H9 (cell line): ENCODE results near the gene ANKRD13A. TPM values are rescaled to one million over a fixed set of nuclear protein-coding genes. Genes with fewer than 3 reads are reported as not detected.

ENCODE experiments used
- DNase-seq: peaks from one replicate; pipeline ENCODE4 v3.0.0-alpha.2; 2017
- H2AFZ ChIP-seq: one replicate; pipeline ENCODE4 v1.6.1; 2013; ENCODE audit warnings: mild to moderate bottlenecking, low read length, control low read depth, moderate library complexity
- H2AK5ac ChIP-seq: 2 replicates; pipeline ENCODE4 v1.6.1; 2013; ENCODE audit warnings: low read length, control low read depth, mixed read lengths; ENCODE audit not compliant: insufficient read length
- H2BK120ac ChIP-seq: one replicate; pipeline ENCODE4 v1.6.1; 2013; ENCODE audit warnings: low read depth, mild to moderate bottlenecking, low read length, control low read depth, inconsistent platforms; ENCODE audit not compliant: poor library complexity, severe bottlenecking
- H2BK12ac ChIP-seq: 2 replicates; pipeline ENCODE4 v1.6.1; 2013; ENCODE audit warnings: low read length, control low read depth, mixed read lengths, low read depth; ENCODE audit not compliant: insufficient read length
- H2BK15ac ChIP-seq: 2 replicates; pipeline ENCODE4 v1.6.1; 2013; ENCODE audit warnings: low read depth, low read length, control low read depth
- H2BK20ac ChIP-seq: one replicate; pipeline ENCODE4 v1.6.1; 2013; ENCODE audit warnings: low read depth, mild to moderate bottlenecking, low read length, control low read depth, inconsistent platforms; ENCODE audit not compliant: poor library complexity, severe bottlenecking
- H2BK5ac ChIP-seq: 2 replicates; pipeline ENCODE4 v1.6.1; 2013; ENCODE audit warnings: low read length, control low read depth, mixed read lengths; ENCODE audit not compliant: insufficient read length
- H3K14ac ChIP-seq: 2 replicates; pipeline ENCODE4 v1.6.1; 2013; ENCODE audit warnings: low read length, control low read depth; ENCODE audit not compliant: insufficient read depth
- H3K18ac ChIP-seq: 2 replicates; pipeline ENCODE4 v1.6.1; 2013; ENCODE audit warnings: low read depth, mild to moderate bottlenecking, mixed read lengths, low read length, control low read depth; ENCODE audit not compliant: insufficient read length
- H3K23ac ChIP-seq: 2 replicates; pipeline ENCODE4 v1.6.1; 2013; ENCODE audit warnings: low read length, control low read depth, mixed read lengths, low read depth; ENCODE audit not compliant: insufficient read length
- H3K23me2 ChIP-seq: 2 replicates; pipeline ENCODE4 v1.6.1; 2013; ENCODE audit warnings: low read depth, mild to moderate bottlenecking, mixed read lengths, low read length, control low read depth; ENCODE audit not compliant: insufficient read length, poor library complexity, severe bottlenecking
- H3K27ac ChIP-seq: 2 replicates; pipeline ENCODE4 v1.5.1; 2013; ENCODE audit warnings: low read length, control low read depth, mixed read lengths, low read depth; ENCODE audit not compliant: insufficient read length
- H3K27me3 ChIP-seq: 2 replicates; pipeline ENCODE4 v1.6.1; 2013; ENCODE audit warnings: low read length, control low read depth, inconsistent platforms; ENCODE audit not compliant: insufficient read depth
- H3K4ac ChIP-seq: 2 replicates; pipeline ENCODE4 v1.6.1; 2013; ENCODE audit warnings: low read depth, mild to moderate bottlenecking, control low read depth, inconsistent platforms, low read length, moderate library complexity
- H3K4me1 ChIP-seq: 2 replicates; pipeline ENCODE4 v1.6.1; 2013; ENCODE audit warnings: low read length, control low read depth, inconsistent platforms; ENCODE audit not compliant: insufficient read depth
- H3K4me2 ChIP-seq: 2 replicates; pipeline ENCODE4 v1.6.1; 2013; ENCODE audit warnings: low read length, control low read depth, mixed read lengths; ENCODE audit not compliant: insufficient read length, insufficient read depth
- H3K56ac ChIP-seq: 2 replicates; pipeline ENCODE4 v1.6.1; 2013; ENCODE audit warnings: low read depth, mild to moderate bottlenecking, mixed read lengths, low read length, control low read depth; ENCODE audit not compliant: insufficient read length
- H3K79me1 ChIP-seq: 2 replicates; pipeline ENCODE4 v1.6.1; 2013; ENCODE audit warnings: low read depth, mild to moderate bottlenecking, moderate library complexity, low read length, control low read depth, inconsistent platforms; ENCODE audit not compliant: insufficient read depth, poor library complexity, severe bottlenecking
- H3K79me2 ChIP-seq: 2 replicates; pipeline ENCODE4 v1.6.1; 2013; ENCODE audit warnings: low read length, control low read depth, inconsistent platforms; ENCODE audit not compliant: insufficient read depth
- H3K9ac ChIP-seq: 2 replicates; pipeline ENCODE4 v1.6.1; 2013; ENCODE audit warnings: low read length, control low read depth, mixed read lengths; ENCODE audit not compliant: insufficient read length; ENCODE audit errors: extremely low read depth
- H3K9me3 ChIP-seq: one replicate; pipeline ENCODE4 v1.6.1; 2013; ENCODE audit warnings: low read depth, low read length, inconsistent platforms; ENCODE audit not compliant: control insufficient read depth
- H3T11ph ChIP-seq: one replicate; pipeline ENCODE4 v1.6.1; 2013; ENCODE audit warnings: mild to moderate bottlenecking, low read length, control low read depth, inconsistent platforms
- H4K20me1 ChIP-seq: one replicate; pipeline ENCODE4 v1.6.1; 2013; ENCODE audit not compliant: control insufficient read depth, insufficient read length, insufficient read depth
- H4K5ac ChIP-seq: 2 replicates; pipeline ENCODE4 v1.6.1; 2013; ENCODE audit warnings: low read depth, mild to moderate bottlenecking, mixed read lengths, low read length, control low read depth; ENCODE audit not compliant: insufficient read length
- H4K8ac ChIP-seq: replicated peaks from 2 replicates; pipeline ENCODE4 v1.6.1; 2013; ENCODE audit warnings: low read length, control low read depth, mixed read lengths, low read depth; ENCODE audit not compliant: insufficient read length
- H4K91ac ChIP-seq: 2 replicates; pipeline ENCODE4 v1.6.1; 2013; ENCODE audit warnings: low read depth, mild to moderate bottlenecking, moderate library complexity, mixed read lengths, low read length, control low read depth; ENCODE audit not compliant: insufficient read length
- H3K27ac Mint-ChIP-seq, 3 experiments: 2 replicates in 2 of 3; 3 replicates in 1 of 3; pipeline ENCODE4 v1.8.0; 2020 to 2021; ENCODE audit warnings: mixed read lengths in 3 of 3, mild to moderate bottlenecking in 1 of 3, moderate library complexity in 1 of 3
- H3K27me3 Mint-ChIP-seq: 2 replicates; pipeline ENCODE4 v1.8.0; 2021; ENCODE audit warnings: low read depth, mild to moderate bottlenecking, moderate library complexity, mixed read lengths
- H3K36me3 Mint-ChIP-seq, 3 experiments: 2 replicates in 2 of 3; 3 replicates in 1 of 3; pipeline ENCODE4 v1.8.0; 2020 to 2021; ENCODE audit warnings: low read depth in 3 of 3, mixed read lengths in 3 of 3; ENCODE audit not compliant: insufficient read depth in 1 of 3
- H3K4me1 Mint-ChIP-seq, 2 experiments: 2 replicates each; pipeline ENCODE4 v1.8.0; 2020; ENCODE audit warnings: mixed read lengths in 2 of 2
- H3K4me3 Mint-ChIP-seq, 2 experiments: 2 replicates in 1 of 2; 3 replicates in 1 of 2; pipeline ENCODE4 v1.8.0; 2020 to 2021; ENCODE audit warnings: mild to moderate bottlenecking in 2 of 2, mixed read lengths in 2 of 2, moderate library complexity in 1 of 2
- H3K9me3 Mint-ChIP-seq, 2 experiments: 2 replicates in 1 of 2; 3 replicates in 1 of 2; pipeline ENCODE4 v1.8.0; 2020; ENCODE audit warnings: mild to moderate bottlenecking in 2 of 2, mixed read lengths in 2 of 2, moderate library complexity in 1 of 2
- CTCF ChIP-seq: fragments of 200-600 bp; sonication (generic); conservative IDR thresholded peaks from 3 replicates; pipeline ENCODE4 v1.8.0; 2021; ENCODE audit warnings: antibody characterized with exemption, mild to moderate bottlenecking
- WGBS: extraction: QIAGEN DNeasy Blood & Tissue Kit; methylation state at CpG from one replicate; pipeline ENCODE4 v1.1.7; 2013; ENCODE audit warnings: missing lambda C conversion rate, low lambda C conversion rate, mixed read lengths; ENCODE audit not compliant: insufficient read length; ENCODE audit errors: extremely low coverage; 5-methylcytosine and 5-hydroxymethylcytosine counted together
- total RNA-seq: library from RNA; stranded (reverse); gene quantifications from 2 replicates; pipeline ENCODE4 v1.2.1, GENCODE V29; 2021

Gene ANKRD13A
- total RNA-seq, 1 experiment from 2014 or later, result 18.0 TPM

DNA sequence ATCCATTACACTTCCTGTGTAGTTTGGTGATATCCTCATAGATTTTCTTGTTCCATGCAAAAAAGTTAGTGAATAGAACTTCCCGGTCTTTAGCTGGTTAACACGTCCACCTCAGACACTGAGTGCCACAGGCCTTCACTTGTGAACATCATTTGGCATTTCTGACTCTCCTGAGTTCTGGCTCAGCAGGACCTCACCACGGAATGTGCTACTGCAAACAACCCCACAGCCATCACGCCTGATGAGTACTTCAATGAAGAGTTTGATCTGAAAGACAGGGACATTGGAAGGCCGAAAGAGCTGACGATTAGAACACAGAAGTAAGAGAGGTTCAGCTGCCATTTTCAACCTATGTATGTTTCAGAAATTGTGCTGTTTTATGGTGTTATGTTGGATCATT is 29.1 kb downstream of the ANKRD13A start:
- Histone ChIP-seq H4K20me1 (no peaks in the 10 kb centered on the region), H4K5ac (no peak overlapping the region), H4K91ac (no peak overlapping the region), H3K4me2 (no peak overlapping the region), H3K18ac (no peak overlapping the region), H2BK12ac (no peak overlapping the region), H2BK120ac (no peak overlapping the region), H3K9ac (peak overlapping the region; percentile 23), H4K8ac (no peak overlapping the region), H3K4ac (no peak overlapping the region), H3K56ac (no peak overlapping the region), H3K27ac (no peak overlapping the region), H3K23ac (no peak overlapping the region), H3K23me2 (no peaks in the 10 kb centered on the region), H3K27me3 (no peaks in the 10 kb centered on the region), H2BK15ac (no peak overlapping the region), H2AK5ac (no peak overlapping the region), H3K79me2 (no peaks in the 10 kb centered on the region), H3T11ph (no peak overlapping the region), H2AFZ (no peak overlapping the region), H3K4me1 (peaks cover 2% of the 10 kb centered on the region; the same call in 1 of the 2 replicates), H3K79me1 (no peaks in the 10 kb centered on the region), H3K9me3 (no peaks in the 10 kb centered on the region), H3K14ac (no peak overlapping the region), H2BK5ac (no peak overlapping the region), H2BK20ac (no peak overlapping the region)
- DNase-seq, result no peak
- Mint-ChIP-seq H3K27me3 (no peaks in the 10 kb centered on the region), H3K36me3 (peaks cover 1 to 27% (median 2%) of the 10 kb centered on the region in 3 experiments; a peak in 3 of 7 replicates), H3K9me3 (no peaks in the 10 kb centered on the region), H3K4me3 (no peak overlapping the region), H3K4me1 (peaks cover 9 to 12% of the 10 kb centered on the region in 2 experiments), H3K27ac (no peak overlapping the region)
- TF ChIP-seq CTCF, result no peak
- no CpG with 5 or more reads among the region's 6 CpGs for WGBS
